Chondrocyte (in vitro differentiated cells): ENCODE measurements around the gene TRPM3. TPM values are rescaled to one million over a fixed set of nuclear protein-coding genes. Genes with fewer than 3 reads are reported as not detected.

Source experiments
- DNase-seq: peaks from one replicate; pipeline ENCODE4 v3.0.0; 2021; ENCODE audit warnings: mixed read lengths, low spot score
- H3K27ac Mint-ChIP-seq: one replicate; pipeline ENCODE4 v1.8.0; 2021; ENCODE audit warnings: mild to moderate bottlenecking, moderate library complexity, mixed read lengths; ENCODE audit not compliant: unreplicated experiment
- H3K27me3 Mint-ChIP-seq: 2 replicates; pipeline ENCODE4 v1.8.0; 2021; ENCODE audit warnings: low read depth, mixed read lengths
- H3K36me3 Mint-ChIP-seq: 2 replicates; pipeline ENCODE4 v1.8.0; 2021; ENCODE audit warnings: low read depth, mixed read lengths
- H3K4me1 Mint-ChIP-seq: 2 replicates; pipeline ENCODE4 v1.8.0; 2021; ENCODE audit warnings: low read depth, mild to moderate bottlenecking, mixed read lengths
- H3K4me3 Mint-ChIP-seq: one replicate; pipeline ENCODE4 v1.8.0; 2021; ENCODE audit warnings: mild to moderate bottlenecking, moderate library complexity, mixed read lengths; ENCODE audit not compliant: unreplicated experiment
- H3K9me3 Mint-ChIP-seq: 2 replicates; pipeline ENCODE4 v1.8.0; 2021; ENCODE audit warnings: low read depth, mixed read lengths
- total RNA-seq: library from RNA; stranded (reverse); gene quantifications from 3 replicates; pipeline ENCODE4 v1.2.1, GENCODE V29; 2021
- TF ChIP-seq, protein P1 (sequence below): fragments of 200-600 bp; sonication (generic); IDR thresholded peaks from 2 replicates; pipeline ENCODE4 v1.5.0; 2021; ENCODE audit warnings: antibody characterized with exemption, mild to moderate bottlenecking, moderate library complexity

Gene TRPM3
- total RNA-seq, 1 donor from 2014 or later, result not detected

DNA sequence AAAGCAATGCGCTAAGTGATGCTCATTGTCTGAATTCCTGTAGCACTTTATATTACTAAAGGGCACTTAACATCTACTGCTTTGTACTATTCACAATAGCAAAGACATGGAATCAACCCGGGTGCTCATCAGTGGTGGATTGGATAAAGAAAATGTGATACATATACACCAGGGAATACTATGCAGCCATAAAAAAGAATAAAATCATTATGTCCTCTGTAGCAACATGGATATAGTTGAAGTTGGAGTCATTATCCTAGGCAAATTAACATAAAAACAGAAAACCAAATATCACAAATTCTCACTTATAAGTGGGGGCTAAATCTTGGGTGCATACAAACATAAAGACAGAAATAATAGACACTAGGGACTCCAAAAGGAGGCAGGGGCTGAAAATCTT lies 308.3 kb downstream of the TRPM3 start:
- Mint-ChIP-seq H3K36me3 (no peaks in the 10 kb centered on the region), H3K27me3 (peaks cover 10% of the 10 kb centered on the region), H3K4me3 (no peak overlapping the region), H3K27ac (no peak overlapping the region), H3K4me1 (no peaks in the 10 kb centered on the region), H3K9me3 (peaks cover 5% of the 10 kb centered on the region)
- DNase-seq, result no peak
- TF ChIP-seq, protein P1, sequence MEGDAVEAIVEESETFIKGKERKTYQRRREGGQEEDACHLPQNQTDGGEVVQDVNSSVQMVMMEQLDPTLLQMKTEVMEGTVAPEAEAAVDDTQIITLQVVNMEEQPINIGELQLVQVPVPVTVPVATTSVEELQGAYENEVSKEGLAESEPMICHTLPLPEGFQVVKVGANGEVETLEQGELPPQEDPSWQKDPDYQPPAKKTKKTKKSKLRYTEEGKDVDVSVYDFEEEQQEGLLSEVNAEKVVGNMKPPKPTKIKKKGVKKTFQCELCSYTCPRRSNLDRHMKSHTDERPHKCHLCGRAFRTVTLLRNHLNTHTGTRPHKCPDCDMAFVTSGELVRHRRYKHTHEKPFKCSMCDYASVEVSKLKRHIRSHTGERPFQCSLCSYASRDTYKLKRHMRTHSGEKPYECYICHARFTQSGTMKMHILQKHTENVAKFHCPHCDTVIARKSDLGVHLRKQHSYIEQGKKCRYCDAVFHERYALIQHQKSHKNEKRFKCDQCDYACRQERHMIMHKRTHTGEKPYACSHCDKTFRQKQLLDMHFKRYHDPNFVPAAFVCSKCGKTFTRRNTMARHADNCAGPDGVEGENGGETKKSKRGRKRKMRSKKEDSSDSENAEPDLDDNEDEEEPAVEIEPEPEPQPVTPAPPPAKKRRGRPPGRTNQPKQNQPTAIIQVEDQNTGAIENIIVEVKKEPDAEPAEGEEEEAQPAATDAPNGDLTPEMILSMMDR, result no peak

DNA sequence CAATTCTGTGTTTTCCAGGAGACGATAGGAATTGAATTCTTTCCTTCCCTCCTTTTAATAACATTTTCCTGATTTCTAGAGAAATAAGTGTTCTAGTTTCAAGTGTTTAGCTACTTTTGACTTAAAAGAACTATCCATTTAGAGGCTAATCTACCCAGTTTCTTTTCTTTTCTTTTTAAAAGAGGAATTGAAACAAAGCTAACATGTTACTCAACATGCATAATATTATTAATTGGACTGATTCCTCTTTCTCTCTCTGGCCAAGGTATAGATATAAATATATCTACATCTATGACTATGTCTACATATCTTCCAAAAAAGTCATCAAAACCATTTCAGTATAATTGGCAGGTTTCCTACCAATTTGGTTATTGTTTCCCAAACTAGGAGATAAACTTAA lies 309.8 kb downstream of the TRPM3 start:
- no peaks in the 10 kb centered on the region for H3K4me1 Mint-ChIP-seq
- peaks cover 9% of the 10 kb centered on the region for H3K27me3 Mint-ChIP-seq
- peaks cover 5% of the 10 kb centered on the region for H3K9me3 Mint-ChIP-seq
- no peak for DNase-seq
- TF ChIP-seq, protein P1, result no peak
- no peak overlapping the region for H3K4me3 Mint-ChIP-seq
- no peaks in the 10 kb centered on the region for H3K36me3 Mint-ChIP-seq
- H3K27ac Mint-ChIP-seq, result no peak overlapping the region

DNA sequence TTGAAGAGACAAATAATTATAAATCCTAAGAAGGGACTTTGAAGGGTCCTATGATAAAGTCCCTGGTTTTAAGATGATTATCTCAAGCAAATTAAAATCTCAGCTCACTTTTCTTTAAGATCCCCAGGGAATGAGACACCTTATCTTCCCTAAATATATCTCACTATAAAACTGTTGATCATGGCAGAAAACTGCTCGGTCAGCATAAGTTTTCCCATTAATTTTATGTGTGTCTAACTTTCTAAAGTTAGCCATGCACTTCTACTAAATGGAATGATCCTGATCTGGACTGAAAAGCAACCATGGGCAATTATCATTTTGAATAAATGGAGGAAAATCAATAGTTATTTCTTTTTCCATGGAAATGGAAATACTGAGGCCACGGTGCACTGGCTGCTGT lies 314.5 kb downstream of the TRPM3 start:
- no peaks in the 10 kb centered on the region for H3K9me3 Mint-ChIP-seq
- no peak overlapping the region for H3K27ac Mint-ChIP-seq
- no peaks in the 10 kb centered on the region for H3K36me3 Mint-ChIP-seq
- H3K4me3 Mint-ChIP-seq, result no peak overlapping the region
- peaks cover 3% of the 10 kb centered on the region for H3K4me1 Mint-ChIP-seq
- TF ChIP-seq, protein P1, result no peak
- DNase-seq, result no peak
- peaks cover 11% of the 10 kb centered on the region for H3K27me3 Mint-ChIP-seq

DNA sequence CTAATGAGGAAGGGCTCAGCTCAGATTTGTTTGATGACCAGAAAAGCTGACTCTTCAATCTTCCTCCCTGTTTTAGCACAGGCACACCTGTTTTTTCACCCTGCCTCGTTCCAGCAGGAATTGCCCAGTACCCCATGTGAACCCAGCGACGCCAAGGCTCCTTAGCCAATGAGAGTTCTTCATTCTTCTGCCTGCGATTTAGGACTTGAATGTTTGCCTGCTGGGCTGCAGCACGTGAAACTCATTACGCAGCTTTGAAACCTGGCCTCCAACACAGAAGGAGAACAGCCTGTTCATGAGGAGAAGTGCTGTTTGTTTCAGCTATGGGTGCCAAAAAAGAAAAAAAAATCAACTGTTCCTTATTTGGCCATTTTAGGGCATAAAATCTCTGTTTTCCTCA lies 315.5 kb downstream of the TRPM3 start:
- no peak for DNase-seq
- no peaks in the 10 kb centered on the region for H3K36me3 Mint-ChIP-seq
- H3K9me3 Mint-ChIP-seq, result no peaks in the 10 kb centered on the region
- peaks cover 11% of the 10 kb centered on the region for H3K27me3 Mint-ChIP-seq
- TF ChIP-seq, protein P1, result no peak
- H3K27ac Mint-ChIP-seq, result no peak overlapping the region
- H3K4me1 Mint-ChIP-seq, result peaks cover 5% of the 10 kb centered on the region
- H3K4me3 Mint-ChIP-seq, result no peak overlapping the region

DNA sequence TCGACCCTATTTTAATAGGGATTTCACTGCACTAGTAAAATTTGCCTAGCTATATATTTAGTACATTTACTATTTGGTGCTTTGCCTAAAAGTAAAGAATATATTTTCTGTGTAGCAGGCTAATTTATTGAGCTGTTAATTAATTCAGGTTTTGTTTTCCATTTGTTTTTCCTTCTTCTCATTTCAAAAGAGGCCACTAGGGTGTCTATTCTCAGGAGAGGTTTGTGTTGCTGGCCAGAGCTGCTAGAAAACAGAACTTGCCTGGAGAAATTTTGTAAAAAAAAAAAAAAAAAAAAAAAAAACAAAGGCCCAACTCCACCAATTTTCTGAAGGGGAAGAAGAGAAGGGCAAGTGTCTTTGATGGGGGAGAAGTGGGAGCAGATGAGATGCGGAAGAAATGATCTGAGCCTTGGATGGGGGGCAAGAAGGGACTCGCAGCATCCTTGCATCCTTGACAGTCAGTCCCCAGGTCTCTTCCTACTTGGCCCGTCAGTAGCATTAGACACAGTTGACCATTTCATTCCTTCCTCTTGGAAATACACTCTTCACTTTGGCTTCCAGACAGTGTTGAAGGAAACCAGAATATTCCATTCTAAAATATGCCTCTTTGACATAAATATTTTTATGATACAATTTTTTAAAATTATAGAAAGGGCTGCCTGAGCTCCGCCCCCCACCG lies 318.5 kb downstream of the TRPM3 start:
- H3K27me3 Mint-ChIP-seq, result peaks cover 12% of the 10 kb centered on the region
- TF ChIP-seq, protein P1, result no peak
- H3K36me3 Mint-ChIP-seq, result no peaks in the 10 kb centered on the region
- H3K4me3 Mint-ChIP-seq, result no peak overlapping the region
- no peaks in the 10 kb centered on the region for H3K9me3 Mint-ChIP-seq
- DNase-seq, result no peak
- peaks cover 5% of the 10 kb centered on the region for H3K4me1 Mint-ChIP-seq
- no peak overlapping the region for H3K27ac Mint-ChIP-seq
